IPS-20b (cell line): Measurements from ENCODE around the gene KIF18B.

Source experiments
- H3K27ac ChIP-seq: one replicate; pipeline ENCODE4 v1.5.1; 2013; ENCODE audit warnings: low read length
- H3K27me3 ChIP-seq: 2 replicates; pipeline ENCODE4 v1.6.1; 2013; ENCODE audit warnings: mild to moderate bottlenecking, low read length, inconsistent platforms; ENCODE audit not compliant: insufficient read depth
- H3K36me3 ChIP-seq: 2 replicates; pipeline ENCODE4 v1.6.1; 2013; ENCODE audit warnings: low read depth, mild to moderate bottlenecking, inconsistent platforms, low read length, moderate library complexity; ENCODE audit not compliant: insufficient read depth
- H3K4me1 ChIP-seq: 2 replicates; pipeline ENCODE4 v1.6.1; 2013; ENCODE audit warnings: mild to moderate bottlenecking, control low read depth, inconsistent platforms, low read length, moderate library complexity; ENCODE audit not compliant: insufficient read depth
- H3K4me3 ChIP-seq: 2 replicates; pipeline ENCODE4 v1.5.1; 2013; ENCODE audit warnings: mild to moderate bottlenecking, low read length, inconsistent platforms
- H3K9ac ChIP-seq: 2 replicates; pipeline ENCODE4 v1.6.1; 2013; ENCODE audit warnings: low read depth, mild to moderate bottlenecking, inconsistent platforms, low read length, moderate library complexity
- H3K9me3 ChIP-seq: 2 replicates; pipeline ENCODE4 v1.6.1; 2013; ENCODE audit warnings: mild to moderate bottlenecking, low read depth, low read length, inconsistent platforms; ENCODE audit not compliant: insufficient read depth

KIF18B gene

DNA sequence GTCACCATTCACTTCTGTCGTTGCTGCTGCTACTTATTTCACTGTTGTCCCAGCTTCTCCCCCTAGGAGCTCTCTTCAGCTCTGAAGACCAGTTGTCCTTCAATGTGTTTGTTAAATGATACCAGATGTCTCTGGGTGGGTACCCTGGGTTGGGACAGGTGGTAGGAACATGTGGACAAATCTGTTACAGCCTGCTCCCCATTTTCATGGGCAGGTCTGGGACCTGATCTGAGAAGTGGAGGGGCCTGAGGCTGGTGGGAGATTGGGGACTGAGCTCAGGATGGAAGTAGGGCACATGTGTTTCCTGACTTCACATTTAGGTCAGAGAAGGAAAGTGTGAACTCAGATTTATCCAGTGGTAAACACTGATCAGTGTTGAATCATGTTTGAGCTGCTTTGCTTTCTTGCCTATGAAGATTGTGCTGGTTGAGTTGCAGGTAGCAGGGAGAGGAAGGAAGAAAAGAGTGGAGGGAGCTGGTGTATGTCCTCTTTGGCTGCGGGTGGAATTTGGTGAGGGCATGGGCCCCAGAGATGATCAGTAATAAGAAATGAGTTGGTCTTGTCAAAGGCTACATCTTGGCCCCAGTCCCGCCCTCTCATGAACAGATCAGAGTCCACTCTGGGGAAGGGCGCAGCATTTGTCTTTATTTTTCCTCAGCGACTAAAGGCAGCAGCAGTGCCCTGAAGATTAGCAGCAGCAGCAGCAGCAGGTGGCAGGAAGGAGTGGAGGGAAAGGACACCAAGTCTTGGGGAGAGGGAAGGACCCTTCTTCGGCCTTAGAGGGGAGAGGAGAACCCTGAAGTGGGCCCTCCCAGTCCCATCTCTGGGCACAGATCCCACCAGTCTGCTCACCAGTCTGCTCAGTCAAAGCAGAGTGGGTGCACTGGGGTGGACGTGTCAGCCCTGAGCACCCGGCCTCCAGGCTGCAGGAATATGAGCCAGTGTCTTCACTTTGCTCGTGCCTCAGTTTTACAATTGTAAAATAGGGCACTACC lies 42.3 kb downstream of the KIF18B start:
- Histone ChIP-seq H3K9me3 (no peaks in the 10 kb centered on the region), H3K27ac (no peak overlapping the region), H3K27me3 (peaks cover 3% of the 10 kb centered on the region), H3K4me1 (peaks cover 4% of the 10 kb centered on the region; the same call in 1 of the 2 replicates), H3K9ac (no peak overlapping the region; the same call in 1 of the 2 replicates), H3K4me3 (no peak overlapping the region), H3K36me3 (no peaks in the 10 kb centered on the region)

DNA sequence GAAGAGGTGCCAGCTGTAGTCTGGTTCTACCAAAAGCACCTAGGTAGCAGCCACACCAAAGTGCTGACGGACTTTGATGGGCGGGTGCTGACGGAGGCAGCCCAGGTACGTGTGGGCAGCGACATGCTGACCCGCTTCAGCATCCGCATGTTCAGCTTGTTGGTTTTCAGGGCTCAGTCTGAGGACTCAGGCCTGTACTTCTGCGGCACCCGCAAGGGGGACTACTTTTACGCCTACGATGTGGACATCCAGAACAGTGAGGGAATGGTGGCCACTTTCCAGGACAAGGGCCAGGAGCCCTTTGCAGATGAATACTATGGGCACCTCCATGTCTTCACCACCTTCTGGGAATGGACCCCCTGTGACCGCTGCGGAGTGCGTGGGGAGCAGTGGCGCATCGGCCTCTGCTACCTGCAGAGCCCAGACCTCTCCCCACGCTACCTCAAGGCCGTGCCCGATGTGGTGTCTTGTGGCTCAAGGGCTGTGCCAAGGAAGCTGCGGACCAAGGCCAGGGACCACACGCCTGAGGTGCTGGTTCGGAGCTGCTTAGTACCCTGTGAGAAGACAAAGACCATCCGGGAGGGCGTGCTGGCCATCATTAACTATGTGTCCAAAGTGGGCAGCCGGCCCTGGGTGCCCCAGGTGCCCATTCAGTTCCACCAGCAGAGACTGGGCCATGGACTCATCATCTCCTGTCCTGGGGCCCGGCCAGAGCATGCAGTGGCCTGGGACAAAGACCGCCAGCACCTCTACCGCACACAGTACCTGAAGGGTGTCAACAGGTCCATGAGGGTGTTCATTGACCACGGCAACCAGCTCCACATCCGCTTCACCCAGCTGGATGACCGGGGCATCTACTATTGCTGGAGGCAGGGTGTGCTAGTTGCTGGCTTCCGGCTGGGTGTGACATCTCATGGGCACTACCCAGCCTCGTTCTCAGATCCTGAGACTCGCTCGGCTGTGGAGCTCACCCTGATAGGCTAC lies 43.3 kb downstream of the KIF18B start:
- H3K9ac ChIP-seq: no peak overlapping the region
- no peak overlapping the region for H3K4me3 ChIP-seq

DNA sequence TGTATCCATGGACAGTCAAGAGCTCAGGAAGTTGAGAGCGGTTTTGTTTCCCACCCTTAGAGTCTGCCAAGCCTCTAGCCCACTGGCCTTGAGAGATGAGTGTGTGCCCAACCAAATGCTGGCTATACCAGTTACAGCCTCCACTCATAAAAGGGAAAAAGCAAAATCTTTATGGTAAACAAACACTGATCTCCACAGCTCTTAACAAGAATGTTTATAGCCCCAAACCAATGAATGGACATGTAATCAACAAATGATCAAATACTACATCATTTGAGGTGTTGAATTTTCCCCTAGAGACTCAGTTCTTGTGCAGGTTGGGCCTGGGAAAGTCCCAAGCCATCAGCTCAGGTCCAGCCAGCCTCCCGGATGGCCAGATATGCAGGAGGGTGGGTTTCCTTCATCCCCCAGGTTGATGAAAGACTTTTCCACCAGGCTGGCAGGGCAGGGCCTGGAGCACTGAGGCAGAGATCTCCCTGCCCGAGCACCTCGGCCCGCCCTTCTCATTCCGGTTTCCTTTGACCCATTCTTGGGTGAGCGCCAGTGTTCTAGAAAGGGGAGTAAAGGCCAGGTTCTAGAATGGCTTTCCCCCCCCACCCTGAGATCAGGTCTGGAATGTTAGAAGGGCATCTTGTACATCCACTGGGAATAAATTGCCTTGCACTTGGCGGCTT lies 44.4 kb downstream of the KIF18B start:
- Histone ChIP-seq H3K9me3 (no peaks in the 10 kb centered on the region), H3K9ac (no peak overlapping the region), H3K36me3 (no peaks in the 10 kb centered on the region), H3K4me3 (no peak overlapping the region), H3K4me1 (peaks cover 4% of the 10 kb centered on the region; the same call in 1 of the 2 replicates), H3K27ac (no peak overlapping the region), H3K27me3 (no peaks in the 10 kb centered on the region)

More for the DNA sequence above, 43.3 kb downstream of the KIF18B start:
- Histone ChIP-seq H3K27me3 (no peaks in the 10 kb centered on the region), H3K4me1 (peaks cover 4% of the 10 kb centered on the region; the same call in 1 of the 2 replicates), H3K9me3 (no peaks in the 10 kb centered on the region), H3K36me3 (no peaks in the 10 kb centered on the region), H3K27ac (no peak overlapping the region)

DNA sequence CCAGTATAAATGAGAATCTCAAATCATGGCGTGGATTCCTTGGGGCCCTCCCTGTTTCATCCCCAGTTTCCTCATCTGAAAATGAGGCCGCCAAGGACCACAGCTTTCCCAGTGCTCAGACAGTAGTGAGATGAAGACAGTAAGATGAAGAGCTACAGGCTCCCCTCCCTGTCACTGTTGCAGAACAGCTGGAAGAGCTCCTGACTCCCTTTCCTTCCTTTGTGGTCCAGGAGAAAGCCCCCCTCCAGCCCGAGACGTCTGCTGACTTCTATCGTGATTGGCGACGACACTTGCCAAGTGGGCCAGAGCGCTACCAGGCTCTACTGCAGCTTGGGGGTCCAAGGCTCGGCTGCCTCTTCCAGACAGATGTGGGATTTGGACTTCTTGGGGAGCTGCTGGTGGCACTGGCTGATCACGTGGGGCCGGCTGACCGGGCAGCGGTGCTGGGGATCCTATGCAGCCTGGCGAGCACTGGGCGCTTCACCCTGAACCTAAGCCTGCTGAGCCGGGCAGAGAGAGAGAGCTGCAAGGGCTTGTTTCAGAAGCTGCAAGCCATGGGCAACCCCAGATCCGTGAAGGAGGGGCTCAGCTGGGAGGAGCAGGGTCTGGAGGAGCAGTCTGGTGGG lies 45.3 kb downstream of the KIF18B start:
- H3K27ac ChIP-seq: no peak overlapping the region
- H3K9ac ChIP-seq: no peak overlapping the region
- no peak overlapping the region for H3K4me3 ChIP-seq
- no peaks in the 10 kb centered on the region for H3K9me3 ChIP-seq
- no peaks in the 10 kb centered on the region for H3K36me3 ChIP-seq
- H3K4me1 ChIP-seq: peaks cover 4% of the 10 kb centered on the region; the same call in 1 of the 2 replicates
- H3K27me3 ChIP-seq: no peaks in the 10 kb centered on the region

DNA sequence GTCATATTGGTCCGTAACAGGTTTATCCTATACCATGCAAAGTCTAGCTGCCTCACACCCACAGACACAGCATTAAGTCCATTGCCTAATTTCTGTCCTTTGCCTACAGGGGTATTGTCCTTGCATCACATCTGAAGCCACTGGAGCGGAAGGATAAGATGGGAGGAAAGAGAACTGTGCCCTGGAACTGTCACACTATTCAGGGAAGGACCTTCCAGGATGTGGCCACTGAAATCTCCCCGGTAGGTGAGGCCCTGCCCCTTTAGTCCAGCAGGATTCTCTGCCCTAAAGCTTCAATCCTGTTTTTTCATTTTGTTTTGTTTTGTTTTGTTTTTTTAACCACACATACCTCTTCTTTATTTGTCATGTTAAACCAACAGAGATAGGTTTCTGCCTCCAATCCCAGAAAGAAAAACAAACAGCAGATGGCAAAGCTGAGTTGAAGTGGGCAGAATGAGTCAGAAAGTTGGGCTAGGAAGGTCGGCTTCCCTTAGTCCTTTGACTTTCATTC lies 46.1 kb downstream of the KIF18B start:
- H3K36me3 ChIP-seq: no peaks in the 10 kb centered on the region
- H3K4me1 ChIP-seq: peaks cover 4% of the 10 kb centered on the region; the same call in 1 of the 2 replicates
- H3K27ac ChIP-seq: no peak overlapping the region
- no peaks in the 10 kb centered on the region for H3K9me3 ChIP-seq
- no peaks in the 10 kb centered on the region for H3K27me3 ChIP-seq
- no peak overlapping the region for H3K9ac ChIP-seq
- no peak overlapping the region for H3K4me3 ChIP-seq

DNA sequence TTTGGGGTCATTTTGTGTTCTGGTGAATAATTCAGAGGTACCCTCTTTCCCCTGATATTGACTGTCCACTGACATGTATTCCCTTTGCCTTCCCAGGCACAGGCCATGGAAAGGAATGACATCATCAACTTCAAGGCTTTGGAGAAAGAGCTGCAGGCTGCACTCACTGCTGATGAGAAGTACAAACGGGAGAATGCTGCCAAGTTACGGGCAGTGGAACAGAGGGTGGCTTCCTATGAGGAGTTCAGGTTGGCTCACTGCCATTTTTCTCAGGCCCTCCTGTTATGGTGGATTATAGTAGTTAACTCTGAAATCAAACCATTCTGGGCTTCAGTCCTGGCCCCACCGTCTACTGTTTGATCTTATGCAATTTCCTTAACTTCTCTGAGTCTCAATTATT lies 46.7 kb downstream of the KIF18B start:
- Histone ChIP-seq H3K27ac (no peak overlapping the region), H3K36me3 (peaks cover 2% of the 10 kb centered on the region; the same call in 1 of the 2 replicates), H3K4me1 (0 out of 2 replicates have a peak, but pooled peaks cover 4% of the 10 kb centered on the region), H3K27me3 (no peaks in the 10 kb centered on the region), H3K9me3 (no peaks in the 10 kb centered on the region), H3K4me3 (no peak overlapping the region), H3K9ac (no peak overlapping the region)

DNA sequence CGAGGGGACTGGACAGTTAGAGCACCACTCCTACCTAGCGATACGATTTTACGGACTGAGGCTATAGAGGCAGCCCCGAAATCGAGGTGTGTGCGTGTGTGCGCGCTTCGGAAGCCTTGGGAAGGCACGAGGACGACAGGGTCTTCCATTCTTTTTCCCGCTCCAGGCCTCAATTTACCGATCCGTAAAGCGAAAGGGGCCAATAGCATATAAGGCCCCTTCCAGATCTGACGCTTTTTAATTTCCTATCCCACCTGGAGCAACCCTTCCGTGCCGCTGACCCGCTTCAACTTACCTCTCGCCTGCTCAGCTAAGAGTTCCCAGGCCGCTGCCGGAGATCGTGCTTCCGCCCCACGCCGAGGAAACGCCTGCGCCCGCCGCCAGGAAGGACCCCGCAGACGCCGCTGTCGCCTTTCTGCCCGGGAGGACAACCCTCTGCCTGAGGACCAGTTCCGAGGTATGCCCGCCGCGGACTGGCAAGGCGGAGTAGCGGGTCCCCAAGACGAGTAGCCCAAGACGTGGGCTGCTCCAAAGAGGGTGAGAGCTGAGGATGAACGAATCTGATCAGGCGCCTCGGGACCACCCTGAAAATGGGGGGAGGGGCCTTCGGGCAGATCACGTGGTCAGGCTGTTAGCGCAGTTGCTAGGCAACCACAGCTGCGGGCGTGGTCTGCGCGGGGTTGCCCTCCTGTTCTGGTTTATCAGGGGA lies 48.3 kb downstream of the KIF18B start, which contains the start of gene EFTUD2:
Gene EFTUD2, minus strand, starts transcription at position 372 of the 709 bp plus-strand sequence. CDS start 4,924 bp downstream, outside the sequence.
- H3K9ac ChIP-seq: peak within 1 kb of the TSS; percentile 96
- H3K27ac ChIP-seq: peak within 1 kb of the TSS; percentile 90

DNA sequence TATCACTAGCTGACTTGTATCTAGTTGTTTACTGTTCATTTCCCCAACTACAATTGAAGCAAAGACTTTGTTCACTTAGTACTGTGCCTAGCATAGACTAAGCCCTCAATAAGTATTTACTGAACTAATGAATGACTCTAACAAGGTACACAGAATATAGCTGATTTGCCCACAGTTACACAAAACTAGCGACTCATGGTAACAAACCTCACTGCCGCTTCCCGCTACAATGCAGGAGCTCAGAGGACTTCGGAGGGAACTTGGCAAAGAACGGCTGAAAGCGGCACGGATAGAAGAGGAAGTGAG lies 48.9 kb downstream of the KIF18B start:
- H3K27ac ChIP-seq: peak overlapping the region; percentile 90
- H3K27me3 ChIP-seq: no peaks in the 10 kb centered on the region
- peaks cover 17% of the 10 kb centered on the region for H3K36me3 ChIP-seq
- peak overlapping the region; percentile 95 for H3K4me3 ChIP-seq
- H3K9ac ChIP-seq: peak overlapping the region; percentile 96
- H3K9me3 ChIP-seq: no peaks in the 10 kb centered on the region
- H3K4me1 ChIP-seq: no peaks in the 10 kb centered on the region

More for the DNA sequence above, 48.3 kb downstream of the KIF18B start, which contains the start of gene EFTUD2:
- peak within 1 kb of the TSS; percentile 95 for H3K4me3 ChIP-seq
- no peaks in the 10 kb centered on the region for H3K4me1 ChIP-seq
- no peaks in the 10 kb centered on the region for H3K27me3 ChIP-seq
- peaks cover 12% of the 10 kb centered on the region for H3K36me3 ChIP-seq
- H3K9me3 ChIP-seq: no peaks in the 10 kb centered on the region

DNA sequence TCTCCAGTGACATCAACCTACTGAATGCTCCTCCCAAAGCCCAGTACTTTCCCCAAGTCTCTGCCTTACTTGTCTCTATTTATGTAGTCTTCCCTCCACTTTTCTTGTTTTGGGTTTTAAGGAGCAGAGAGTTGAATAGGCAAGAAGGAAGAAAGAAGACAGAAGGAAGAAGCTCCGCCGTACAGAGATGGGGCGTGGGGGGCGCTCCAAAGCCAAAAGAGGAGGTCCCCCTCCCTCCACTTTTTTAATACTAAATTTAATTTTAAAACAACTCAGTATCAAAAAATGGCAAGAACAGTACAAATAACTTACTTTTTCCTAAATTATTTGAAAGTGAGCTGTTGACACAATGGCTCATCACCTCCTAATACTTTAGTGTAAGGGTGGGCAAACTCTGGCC lies 52.9 kb downstream of the KIF18B start:
- Histone ChIP-seq H3K9ac (no peak overlapping the region), H3K27me3 (no peaks in the 10 kb centered on the region), H3K9me3 (no peaks in the 10 kb centered on the region), H3K4me1 (no peaks in the 10 kb centered on the region), H3K36me3 (peaks cover 42% of the 10 kb centered on the region), H3K27ac (no peak overlapping the region), H3K4me3 (no peak overlapping the region)

DNA sequence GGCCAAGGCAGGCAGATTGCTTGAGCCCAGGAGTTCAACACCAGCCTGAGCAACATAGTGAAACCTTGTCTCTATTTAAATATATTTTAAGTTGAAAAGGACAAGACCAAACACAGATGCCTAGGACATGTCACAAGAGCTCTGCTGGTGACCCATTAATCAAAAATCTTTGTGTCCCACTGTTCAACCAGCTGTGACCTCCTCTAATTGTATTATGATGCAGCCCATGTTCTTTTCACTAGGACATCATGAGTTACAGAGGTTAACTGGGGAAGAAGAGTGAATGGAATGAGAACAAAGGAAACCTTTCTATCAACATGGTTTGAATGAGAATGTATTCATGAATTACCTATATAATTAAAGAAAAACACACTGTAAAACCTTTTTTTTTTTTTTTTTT lies 55.3 kb downstream of the KIF18B start:
- Histone ChIP-seq H3K27ac (no peak overlapping the region), H3K9ac (no peak overlapping the region), H3K4me3 (no peak overlapping the region), H3K4me1 (no peaks in the 10 kb centered on the region), H3K27me3 (no peaks in the 10 kb centered on the region), H3K36me3 (peaks cover 55% of the 10 kb centered on the region), H3K9me3 (no peaks in the 10 kb centered on the region)
